AG09319 (cell line): ENCODE data around the gene PTPRJ.
"Not testable (repeated sequence)": the region's sequence is repeated elsewhere in the genome, so short reads cannot be mapped to it uniquely, and the experiment has no call there.

Source experiments
- DNase-seq: peaks from one replicate; pipeline ENCODE4 v3.0.0-alpha.2; 2010; ENCODE audit warnings: low read depth; ENCODE audit errors: extremely low read depth
- CTCF ChIP-seq: IDR thresholded peaks from 2 replicates; pipeline ENCODE4 v1.5.1; 2011; ENCODE audit warnings: low read depth, mild to moderate bottlenecking, inconsistent platforms, low read length, moderate library complexity

Gene PTPRJ

GRCh38 chr11:48180627-48181026 is 200.3 kb downstream of the PTPRJ start:
- DNase-seq = no peak
- TF ChIP-seq CTCF = no peak

GRCh38 chr11:48182860-48183526 is 202.6 kb downstream of the PTPRJ start:
- DNase-seq = no peak
- TF ChIP-seq CTCF = no peak

GRCh38 chr11:48184452-48184851 is 204.1 kb downstream of the PTPRJ start:
- TF ChIP-seq CTCF = no peak
- no peak for DNase-seq

- DNase-seq = not testable (repeated sequence)
These were observed 210.7 kb downstream of the PTPRJ start for GRCh38 chr11:48190906-48191654.

GRCh38 chr11:48193876-48194275 is 213.5 kb downstream of the PTPRJ start:
- no peak for TF ChIP-seq CTCF
- DNase-seq = peak; percentile 19

GRCh38 chr11:48207881-48208280 is 227.5 kb downstream of the PTPRJ start:
- no peak for TF ChIP-seq CTCF
- no peak for DNase-seq

GRCh38 chr11:48210052-48210451 is 229.7 kb downstream of the PTPRJ start:
- peak; percentile 15 for TF ChIP-seq CTCF
- no peak for DNase-seq
